Cardiac muscle cell (in vitro differentiated cells and primary cell): ENCODE data around the gene TRMT2A. TPM values are rescaled to one million over a fixed set of nuclear protein-coding genes. Genes with fewer than 3 reads are reported as not detected.

Experiments used
- DNase-seq, 2 donors: peaks; one replicate each; pipeline versions ENCODE4 v3.0.0 to v3.0.0-alpha.2; 2010 to 2017; ENCODE audit warnings: low read depth in 1 of 2, low spot score in 1 of 2
- H3K27ac ChIP-seq: fragments of 200-600 bp; sonication (generic); 2 replicates; pipeline ENCODE4 v1.5.1; 2016
- H3K27me3 ChIP-seq: fragments of 200-600 bp; sonication (generic); 2 replicates; pipeline ENCODE4 v1.6.0; 2016; ENCODE audit warnings: control low read depth
- H3K36me3 ChIP-seq: fragments of 200-600 bp; sonication (generic); 2 replicates; pipeline ENCODE4 v1.5.1; 2016; ENCODE audit warnings: control low read depth
- H3K4me1 ChIP-seq: fragments of 200-600 bp; sonication (generic); 2 replicates; pipeline ENCODE4 v1.8.1; 2017; ENCODE audit warnings: low read depth, mild to moderate bottlenecking, mixed run types
- H3K4me3 ChIP-seq: fragments of 200-600 bp; sonication (generic); 2 replicates; pipeline ENCODE4 v1.5.1; 2016; ENCODE audit warnings: mild to moderate bottlenecking
- H3K9me3 ChIP-seq: fragments of 200-600 bp; sonication (generic); 2 replicates; pipeline ENCODE4 v1.5.1; 2017; ENCODE audit warnings: low read depth, mild to moderate bottlenecking, control low read depth
- CTCF ChIP-seq: IDR thresholded peaks from 2 replicates; pipeline ENCODE4 v1.5.1; 2012; ENCODE audit warnings: low read depth, mild to moderate bottlenecking, low read length
- polyA plus RNA-seq: library from polyadenylated mRNA; unstranded; fragments of >200 nt; fragmentation: Nextera tagmentation; extraction: Ambion mirVana; gene quantifications from 2 replicates; pipeline ENCODE4 v1.2.1, GENCODE V29; 2016
- total RNA-seq: library from RNA; depleted of rRNA; stranded (reverse); fragments of >200 nt; gene quantifications from 2 replicates; pipeline ENCODE4 v1.2.3, GENCODE V29; 2016

The TRMT2A gene
- total and polyA plus RNA-seq, 2 experiments from 2014 or later = 71.9 to 77.7 TPM

- DNase-seq = peak; percentile 79 to 84
- H3K4me3 ChIP-seq = no peak overlapping the region
- H3K27ac ChIP-seq = no peak overlapping the region
- H3K9me3 ChIP-seq = no peaks in the 10 kb centered on the region
- H3K27me3 ChIP-seq = no peaks in the 10 kb centered on the region
- peaks cover 8% of the 10 kb centered on the region for H3K4me1 ChIP-seq
- peak; percentile 95 for TF ChIP-seq CTCF
- no peaks in the 10 kb centered on the region for H3K36me3 ChIP-seq
Observed at GRCh38 chr22:20156611-20157429, 39.8 kb upstream of the TRMT2A start.

GRCh38 chr22:20156042-20156389 lies 39.0 kb upstream of the TRMT2A start:
- no peaks in the 10 kb centered on the region for H3K27me3 ChIP-seq
- H3K36me3 ChIP-seq = no peaks in the 10 kb centered on the region
- H3K4me1 ChIP-seq = peaks cover 8% of the 10 kb centered on the region
- no peak overlapping the region for H3K4me3 ChIP-seq
- no peak for TF ChIP-seq CTCF
- no peak overlapping the region for H3K27ac ChIP-seq
- no peak for DNase-seq
- no peaks in the 10 kb centered on the region for H3K9me3 ChIP-seq

GRCh38 chr22:20155330-20156041 lies 38.5 kb upstream of the TRMT2A start:
- no peak overlapping the region for H3K4me3 ChIP-seq
- H3K27me3 ChIP-seq = no peaks in the 10 kb centered on the region
- no peak overlapping the region for H3K27ac ChIP-seq
- peak in 1 of 2 donors; percentile 24 for DNase-seq
- no peaks in the 10 kb centered on the region for H3K36me3 ChIP-seq
- no peaks in the 10 kb centered on the region for H3K9me3 ChIP-seq
- TF ChIP-seq CTCF = no peak
- H3K4me1 ChIP-seq = peaks cover 8% of the 10 kb centered on the region

- no peak for DNase-seq
- no peak overlapping the region for H3K4me3 ChIP-seq
- no peak overlapping the region for H3K27ac ChIP-seq
- H3K9me3 ChIP-seq = no peaks in the 10 kb centered on the region
- H3K36me3 ChIP-seq = no peaks in the 10 kb centered on the region
- no peaks in the 10 kb centered on the region for H3K27me3 ChIP-seq
- no peak for TF ChIP-seq CTCF
- peaks cover 8% of the 10 kb centered on the region for H3K4me1 ChIP-seq
Observed at GRCh38 chr22:20154602-20155187, 37.7 kb upstream of the TRMT2A start.

- peaks cover 8% of the 10 kb centered on the region for H3K4me1 ChIP-seq
- no peaks in the 10 kb centered on the region for H3K36me3 ChIP-seq
- H3K9me3 ChIP-seq = no peaks in the 10 kb centered on the region
- no peak for TF ChIP-seq CTCF
- DNase-seq = peak in 1 of 2 donors; percentile 27
- no peaks in the 10 kb centered on the region for H3K27me3 ChIP-seq
- no peak overlapping the region for H3K4me3 ChIP-seq
- H3K27ac ChIP-seq = no peak overlapping the region
Observed at GRCh38 chr22:20153945-20154344, 36.9 kb upstream of the TRMT2A start.
